ENCODE results near the gene DDX17. TPM values are rescaled to one million over a fixed set of nuclear protein-coding genes. Genes with fewer than 3 reads are reported as not detected.

The DDX17 gene
- total RNA-seq, 1 donor from 2014 or later: 280 TPM

- DNase-seq (ENCODE audit: low spot score): peak; percentile 88
Measured at GRCh38 chr22:38467438-38467903, 38.6 kb downstream of the DDX17 start.

GRCh38 chr22:38465673-38466490, 40.2 kb downstream of the DDX17 start:
- no peak for DNase-seq (ENCODE audit: low spot score)

GRCh38 chr22:38464992-38465672, 41.0 kb downstream of the DDX17 start:
- no peak for DNase-seq (ENCODE audit: low spot score)

- no peak for DNase-seq (ENCODE audit: low spot score)
Measured at GRCh38 chr22:38462960-38463784, 42.9 kb downstream of the DDX17 start.

- no peak for DNase-seq (ENCODE audit: low spot score)
Measured at GRCh38 chr22:38461414-38462081, 44.6 kb downstream of the DDX17 start.

GRCh38 chr22:38461057-38461413, 45.1 kb downstream of the DDX17 start:
- no peak for DNase-seq (ENCODE audit: low spot score)

GRCh38 chr22:38460426-38460840, 45.7 kb downstream of the DDX17 start:
- no peak for DNase-seq (ENCODE audit: low spot score)

GRCh38 chr22:38456841-38457699, 49.0 kb downstream of the DDX17 start:
- no peak for DNase-seq (ENCODE audit: low spot score)

GRCh38 chr22:38456272-38456835, 49.8 kb downstream of the DDX17 start:
- no peak for DNase-seq (ENCODE audit: low spot score)

GRCh38 chr22:38455530-38456271, 50.4 kb downstream of the DDX17 start:
- DNase-seq (ENCODE audit: low spot score): no peak

- no peak for DNase-seq (ENCODE audit: low spot score)
Measured at GRCh38 chr22:38455076-38455529, 51.0 kb downstream of the DDX17 start, which contains the start of gene KCNJ4. Gene KCNJ4, minus strand, starts transcription at chr22:38455199. Its CDS starts 27,067 bp downstream, at chr22:38428132.

- no peak for DNase-seq (ENCODE audit: low spot score)
Measured at GRCh38 chr22:38454353-38455075, 51.6 kb downstream of the DDX17 start.

GRCh38 chr22:38453996-38454352, 52.1 kb downstream of the DDX17 start:
- no peak for DNase-seq (ENCODE audit: low spot score)

GRCh38 chr22:38453066-38453672, 52.9 kb downstream of the DDX17 start:
- DNase-seq (ENCODE audit: low spot score): no peak

- no peak for DNase-seq (ENCODE audit: low spot score)
Measured at GRCh38 chr22:38452373-38453065, 53.6 kb downstream of the DDX17 start.

- DNase-seq (ENCODE audit: low spot score): no peak
Measured at GRCh38 chr22:38451864-38452263, 54.2 kb downstream of the DDX17 start.

GRCh38 chr22:38451404-38451803, 54.7 kb downstream of the DDX17 start:
- no peak for DNase-seq (ENCODE audit: low spot score)

Measured in mesenteric fat pad (tissue), 1 donor.